Measurements from ENCODE around the gene FRMPD4.

The FRMPD4 gene

GRCh38 chrX:12443534-12444098, 305.3 kb downstream of the FRMPD4 start:
- Histone ChIP-seq H3K9ac (ENCODE audit: low read depth in 1 of 2, low read length in 2 of 2) (no peak overlapping the region), H3K9me3 (ENCODE audit: control insufficient read depth in 1 of 2, low read length in 2 of 2) (no peaks in the 10 kb centered on the region), H3K27ac (ENCODE audit: low read depth, low read length) (no peak overlapping the region), H3K4me1 (ENCODE audit: control insufficient read depth in 1 of 2, insufficient read depth in 2 of 2, low read length in 2 of 2) (no peaks in the 10 kb centered on the region), H3K27me3 (ENCODE audit: control insufficient read depth in 1 of 2, insufficient read depth in 2 of 2, low read length in 2 of 2) (no peaks in the 10 kb centered on the region), H3K36me3 (ENCODE audit: control insufficient read depth in 1 of 2, insufficient read depth in 2 of 2, low read length in 2 of 2) (no peaks in the 10 kb centered on the region), H3K4me3 (ENCODE audit: low read depth in 1 of 2, low read length in 2 of 2) (no peak overlapping the region)

- H3K27ac ChIP-seq (ENCODE audit: low read depth, low read length), result no peak overlapping the region
- no peak overlapping the region for H3K4me3 ChIP-seq (ENCODE audit: low read depth in 1 of 2, low read length in 2 of 2)
- H3K36me3 ChIP-seq (ENCODE audit: control insufficient read depth in 1 of 2, insufficient read depth in 2 of 2, low read length in 2 of 2), result no peaks in the 10 kb centered on the region
- no peaks in the 10 kb centered on the region for H3K9me3 ChIP-seq (ENCODE audit: control insufficient read depth in 1 of 2, low read length in 2 of 2)
- no peak overlapping the region for H3K9ac ChIP-seq (ENCODE audit: low read depth in 1 of 2, low read length in 2 of 2)
- no peaks in the 10 kb centered on the region for H3K27me3 ChIP-seq (ENCODE audit: control insufficient read depth in 1 of 2, insufficient read depth in 2 of 2, low read length in 2 of 2)
- H3K4me1 ChIP-seq (ENCODE audit: control insufficient read depth in 1 of 2, insufficient read depth in 2 of 2, low read length in 2 of 2), result no peaks in the 10 kb centered on the region
Measured at GRCh38 chrX:12446342-12447075, 308.2 kb downstream of the FRMPD4 start.

GRCh38 chrX:12447448-12448064, 309.3 kb downstream of the FRMPD4 start:
- H3K9me3 ChIP-seq (ENCODE audit: control insufficient read depth in 1 of 2, low read length in 2 of 2), result no peaks in the 10 kb centered on the region
- no peak overlapping the region for H3K4me3 ChIP-seq (ENCODE audit: low read depth in 1 of 2, low read length in 2 of 2)
- no peaks in the 10 kb centered on the region for H3K4me1 ChIP-seq (ENCODE audit: control insufficient read depth in 1 of 2, insufficient read depth in 2 of 2, low read length in 2 of 2)
- H3K27ac ChIP-seq (ENCODE audit: low read depth, low read length), result no peak overlapping the region
- H3K36me3 ChIP-seq (ENCODE audit: control insufficient read depth in 1 of 2, insufficient read depth in 2 of 2, low read length in 2 of 2), result no peaks in the 10 kb centered on the region
- H3K9ac ChIP-seq (ENCODE audit: low read depth in 1 of 2, low read length in 2 of 2), result no peak overlapping the region
- H3K27me3 ChIP-seq (ENCODE audit: control insufficient read depth in 1 of 2, insufficient read depth in 2 of 2, low read length in 2 of 2), result no peaks in the 10 kb centered on the region

- H3K27ac ChIP-seq (ENCODE audit: low read depth, low read length), result no peak overlapping the region
Measured at GRCh38 chrX:12452268-12452667, 314.0 kb downstream of the FRMPD4 start.

GRCh38 chrX:12460929-12461328, 322.7 kb downstream of the FRMPD4 start:
- H3K27ac ChIP-seq (ENCODE audit: low read depth, low read length), result no peak overlapping the region
- no peaks in the 10 kb centered on the region for H3K27me3 ChIP-seq (ENCODE audit: control insufficient read depth in 1 of 2, insufficient read depth in 2 of 2, low read length in 2 of 2)
- H3K4me3 ChIP-seq (ENCODE audit: low read depth in 1 of 2, low read length in 2 of 2), result no peak overlapping the region
- H3K9ac ChIP-seq (ENCODE audit: low read depth in 1 of 2, low read length in 2 of 2), result no peak overlapping the region
- no peaks in the 10 kb centered on the region for H3K9me3 ChIP-seq (ENCODE audit: control insufficient read depth in 1 of 2, low read length in 2 of 2)
- no peaks in the 10 kb centered on the region for H3K36me3 ChIP-seq (ENCODE audit: control insufficient read depth in 1 of 2, insufficient read depth in 2 of 2, low read length in 2 of 2)
- no peaks in the 10 kb centered on the region for H3K4me1 ChIP-seq (ENCODE audit: control insufficient read depth in 1 of 2, insufficient read depth in 2 of 2, low read length in 2 of 2)

More at GRCh38 chrX:12452268-12452667, 314.0 kb downstream of the FRMPD4 start:
- no peaks in the 10 kb centered on the region for H3K4me1 ChIP-seq (ENCODE audit: control insufficient read depth in 1 of 2, insufficient read depth in 2 of 2, low read length in 2 of 2)
- no peaks in the 10 kb centered on the region for H3K9me3 ChIP-seq (ENCODE audit: control insufficient read depth in 1 of 2, low read length in 2 of 2)
- no peak overlapping the region for H3K4me3 ChIP-seq (ENCODE audit: low read depth in 1 of 2, low read length in 2 of 2)
- no peak overlapping the region for H3K9ac ChIP-seq (ENCODE audit: low read depth in 1 of 2, low read length in 2 of 2)
- no peaks in the 10 kb centered on the region for H3K27me3 ChIP-seq (ENCODE audit: control insufficient read depth in 1 of 2, insufficient read depth in 2 of 2, low read length in 2 of 2)
- no peaks in the 10 kb centered on the region for H3K36me3 ChIP-seq (ENCODE audit: control insufficient read depth in 1 of 2, insufficient read depth in 2 of 2, low read length in 2 of 2)

- Histone ChIP-seq H3K4me1 (ENCODE audit: control insufficient read depth in 1 of 2, insufficient read depth in 2 of 2, low read length in 2 of 2) (no peaks in the 10 kb centered on the region), H3K27ac (ENCODE audit: low read depth, low read length) (no peak overlapping the region), H3K27me3 (ENCODE audit: control insufficient read depth in 1 of 2, insufficient read depth in 2 of 2, low read length in 2 of 2) (no peaks in the 10 kb centered on the region), H3K4me3 (ENCODE audit: low read depth in 1 of 2, low read length in 2 of 2) (no peak overlapping the region), H3K36me3 (ENCODE audit: control insufficient read depth in 1 of 2, insufficient read depth in 2 of 2, low read length in 2 of 2) (no peaks in the 10 kb centered on the region), H3K9me3 (ENCODE audit: control insufficient read depth in 1 of 2, low read length in 2 of 2) (no peaks in the 10 kb centered on the region), H3K9ac (ENCODE audit: low read depth in 1 of 2, low read length in 2 of 2) (no peak overlapping the region)
Measured at GRCh38 chrX:12463052-12463451, 324.8 kb downstream of the FRMPD4 start.

GRCh38 chrX:12463873-12464272, 325.6 kb downstream of the FRMPD4 start:
- no peaks in the 10 kb centered on the region for H3K4me1 ChIP-seq (ENCODE audit: control insufficient read depth in 1 of 2, insufficient read depth in 2 of 2, low read length in 2 of 2)
- no peaks in the 10 kb centered on the region for H3K27me3 ChIP-seq (ENCODE audit: control insufficient read depth in 1 of 2, insufficient read depth in 2 of 2, low read length in 2 of 2)
- H3K4me3 ChIP-seq (ENCODE audit: low read depth in 1 of 2, low read length in 2 of 2), result no peak overlapping the region
- no peak overlapping the region for H3K9ac ChIP-seq (ENCODE audit: low read depth in 1 of 2, low read length in 2 of 2)
- no peaks in the 10 kb centered on the region for H3K9me3 ChIP-seq (ENCODE audit: control insufficient read depth in 1 of 2, low read length in 2 of 2)
- H3K36me3 ChIP-seq (ENCODE audit: control insufficient read depth in 1 of 2, insufficient read depth in 2 of 2, low read length in 2 of 2), result no peaks in the 10 kb centered on the region
- no peak overlapping the region for H3K27ac ChIP-seq (ENCODE audit: low read depth, low read length)

- no peak overlapping the region for H3K9ac ChIP-seq (ENCODE audit: low read depth in 1 of 2, low read length in 2 of 2)
- H3K9me3 ChIP-seq (ENCODE audit: control insufficient read depth in 1 of 2, low read length in 2 of 2), result no peaks in the 10 kb centered on the region
- no peaks in the 10 kb centered on the region for H3K4me1 ChIP-seq (ENCODE audit: control insufficient read depth in 1 of 2, insufficient read depth in 2 of 2, low read length in 2 of 2)
- H3K27ac ChIP-seq (ENCODE audit: low read depth, low read length), result no peak overlapping the region
- H3K4me3 ChIP-seq (ENCODE audit: low read depth in 1 of 2, low read length in 2 of 2), result no peak overlapping the region
- H3K27me3 ChIP-seq (ENCODE audit: control insufficient read depth in 1 of 2, insufficient read depth in 2 of 2, low read length in 2 of 2), result no peaks in the 10 kb centered on the region
- H3K36me3 ChIP-seq (ENCODE audit: control insufficient read depth in 1 of 2, insufficient read depth in 2 of 2, low read length in 2 of 2), result no peaks in the 10 kb centered on the region
Measured at GRCh38 chrX:12467321-12467720, 329.0 kb downstream of the FRMPD4 start.

- Histone ChIP-seq H3K27me3 (ENCODE audit: control insufficient read depth in 1 of 2, insufficient read depth in 2 of 2, low read length in 2 of 2) (no peaks in the 10 kb centered on the region), H3K9ac (ENCODE audit: low read depth in 1 of 2, low read length in 2 of 2) (no peak overlapping the region), H3K36me3 (ENCODE audit: control insufficient read depth in 1 of 2, insufficient read depth in 2 of 2, low read length in 2 of 2) (no peaks in the 10 kb centered on the region), H3K4me3 (ENCODE audit: low read depth in 1 of 2, low read length in 2 of 2) (no peak overlapping the region), H3K9me3 (ENCODE audit: control insufficient read depth in 1 of 2, low read length in 2 of 2) (no peaks in the 10 kb centered on the region), H3K4me1 (ENCODE audit: control insufficient read depth in 1 of 2, insufficient read depth in 2 of 2, low read length in 2 of 2) (no peaks in the 10 kb centered on the region), H3K27ac (ENCODE audit: low read depth, low read length) (no peak overlapping the region)
Measured at GRCh38 chrX:12469296-12469695, 331.0 kb downstream of the FRMPD4 start.

- Histone ChIP-seq H3K27me3 (ENCODE audit: control insufficient read depth in 1 of 2, insufficient read depth in 2 of 2, low read length in 2 of 2) (no peaks in the 10 kb centered on the region), H3K36me3 (ENCODE audit: control insufficient read depth in 1 of 2, insufficient read depth in 2 of 2, low read length in 2 of 2) (no peaks in the 10 kb centered on the region), H3K9ac (ENCODE audit: low read depth in 1 of 2, low read length in 2 of 2) (no peak overlapping the region), H3K9me3 (ENCODE audit: control insufficient read depth in 1 of 2, low read length in 2 of 2) (no peaks in the 10 kb centered on the region), H3K4me3 (ENCODE audit: low read depth in 1 of 2, low read length in 2 of 2) (no peak overlapping the region), H3K27ac (ENCODE audit: low read depth, low read length) (no peak overlapping the region), H3K4me1 (ENCODE audit: control insufficient read depth in 1 of 2, insufficient read depth in 2 of 2, low read length in 2 of 2) (no peaks in the 10 kb centered on the region)
Measured at GRCh38 chrX:12471061-12471460, 332.8 kb downstream of the FRMPD4 start.
